ENCODE measurements around the gene RHNO1. TPM values are rescaled to one million over a fixed set of nuclear protein-coding genes. Genes with fewer than 3 reads are reported as not detected.

The RHNO1 gene
- total RNA-seq, 3 donors from 2014 or later (not counting 1 experiment from before 2014, with no cell fraction given), result 9.2 to 13.6 (median 9.4) TPM

GRCh38 chr12:2890388-2891239 is 13.6 kb downstream of the RHNO1 start, which contains the start of gene TULP3:
TULP3 (plus strand) TSS chr12:2890891; CDS start chr12:2890948, 57 bp downstream.
- under 1% methylated on average over 83 of the region's 83 CpGs for WGBS (ENCODE audit: insufficient coverage)
- DNase-seq, result peak; percentile 98 to 99
- Mint-ChIP-seq H3K9me3 (no peaks in the 10 kb centered on the region), H3K36me3 (no peaks in the 10 kb centered on the region), H3K27me3 (ENCODE audit: low read depth in 2 of 2) (no peaks in the 10 kb centered on the region), H3K4me1 (peaks cover 16 to 24% of the 10 kb centered on the region in 2 donors), H3K4me3 (peak within 1 kb of the TSS; percentile 94), H3K27ac (peak within 1 kb of the TSS; percentile 89 to 95)
- peak within 1 kb of the TSS; percentile 80 for H3K4me3 ChIP-seq (ENCODE audit: low read length)
- peak; percentile 95 to 99 (median 96) for ATAC-seq
- no peaks in the 10 kb centered on the region for H3K27me3 ChIP-seq (ENCODE audit: control insufficient read depth, insufficient read depth, low read length)
- peaks cover 3% of the 10 kb centered on the region for H3K36me3 ChIP-seq (ENCODE audit: control insufficient read depth, insufficient read depth, low read length)
- H3K4me1 ChIP-seq (ENCODE audit: control insufficient read depth, insufficient read depth, low read length), result peaks cover 17% of the 10 kb centered on the region
- peak within 1 kb of the TSS; percentile 77 for H3K27ac ChIP-seq (ENCODE audit: low read length)
- intact Hi-C loops (cut with micrococcal nuclease), result loop anchor here (1.0 to 2.0 kb wide), 3 partner anchors 14 to 200 kb away; partner anchors contain the start of genes FOXM1, ITFG2 and RHNO1
- no peaks in the 10 kb centered on the region for H3K9me3 ChIP-seq (ENCODE audit: control insufficient read depth, insufficient read depth, low read length)
- TF ChIP-seq, protein P1, sequence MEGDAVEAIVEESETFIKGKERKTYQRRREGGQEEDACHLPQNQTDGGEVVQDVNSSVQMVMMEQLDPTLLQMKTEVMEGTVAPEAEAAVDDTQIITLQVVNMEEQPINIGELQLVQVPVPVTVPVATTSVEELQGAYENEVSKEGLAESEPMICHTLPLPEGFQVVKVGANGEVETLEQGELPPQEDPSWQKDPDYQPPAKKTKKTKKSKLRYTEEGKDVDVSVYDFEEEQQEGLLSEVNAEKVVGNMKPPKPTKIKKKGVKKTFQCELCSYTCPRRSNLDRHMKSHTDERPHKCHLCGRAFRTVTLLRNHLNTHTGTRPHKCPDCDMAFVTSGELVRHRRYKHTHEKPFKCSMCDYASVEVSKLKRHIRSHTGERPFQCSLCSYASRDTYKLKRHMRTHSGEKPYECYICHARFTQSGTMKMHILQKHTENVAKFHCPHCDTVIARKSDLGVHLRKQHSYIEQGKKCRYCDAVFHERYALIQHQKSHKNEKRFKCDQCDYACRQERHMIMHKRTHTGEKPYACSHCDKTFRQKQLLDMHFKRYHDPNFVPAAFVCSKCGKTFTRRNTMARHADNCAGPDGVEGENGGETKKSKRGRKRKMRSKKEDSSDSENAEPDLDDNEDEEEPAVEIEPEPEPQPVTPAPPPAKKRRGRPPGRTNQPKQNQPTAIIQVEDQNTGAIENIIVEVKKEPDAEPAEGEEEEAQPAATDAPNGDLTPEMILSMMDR (IDR thresholded peaks at IDR 0.05), result no peak

- ATAC-seq, result peak; percentile 14 to 24 (median 18)
- Histone ChIP-seq H3K9me3 (ENCODE audit: control insufficient read depth, insufficient read depth, low read length) (no peaks in the 10 kb centered on the region), H3K27me3 (ENCODE audit: control insufficient read depth, insufficient read depth, low read length) (no peaks in the 10 kb centered on the region), H3K36me3 (ENCODE audit: control insufficient read depth, insufficient read depth, low read length) (peaks cover 3% of the 10 kb centered on the region), H3K4me3 (ENCODE audit: low read length) (peak overlapping the region; percentile 80), H3K27ac (ENCODE audit: low read length) (peak overlapping the region; percentile 77), H3K4me1 (ENCODE audit: control insufficient read depth, insufficient read depth, low read length) (peaks cover 17% of the 10 kb centered on the region)
- intact Hi-C loops (cut with micrococcal nuclease), result loop anchor here (2.0 kb wide), 2 partner anchors 15 to 201 kb away; partner anchors contain the start of genes FOXM1 and RHNO1
- H3K36me3 Mint-ChIP-seq, result no peaks in the 10 kb centered on the region
- peak in 1 of 2 donors; percentile 52 for DNase-seq
- H3K9me3 Mint-ChIP-seq, result no peaks in the 10 kb centered on the region
- peak overlapping the region; percentile 94 for H3K4me3 Mint-ChIP-seq
- H3K4me1 Mint-ChIP-seq, result peaks cover 16 to 24% of the 10 kb centered on the region in 2 donors
- TF ChIP-seq, protein P1 (IDR thresholded peaks at IDR 0.05), result no peak
- H3K27ac Mint-ChIP-seq, result peak overlapping the region; percentile 89 to 95
- H3K27me3 Mint-ChIP-seq (ENCODE audit: low read depth in 2 of 2), result no peaks in the 10 kb centered on the region
- 28% methylated on average over 39 of the region's 42 CpGs for WGBS (ENCODE audit: insufficient coverage)
Observed at GRCh38 chr12:2891240-2892053, 14.4 kb downstream of the RHNO1 start.

GRCh38 chr12:2892246-2892645 is 15.2 kb downstream of the RHNO1 start:
- Mint-ChIP-seq H3K4me3 (peak overlapping the region; percentile 94), H3K27ac (peak overlapping the region in 1 of 2 donors; percentile 89), H3K9me3 (no peaks in the 10 kb centered on the region), H3K4me1 (peaks cover 16 to 24% of the 10 kb centered on the region in 2 donors), H3K27me3 (ENCODE audit: low read depth in 2 of 2) (no peaks in the 10 kb centered on the region), H3K36me3 (no peaks in the 10 kb centered on the region)
- H3K9me3 ChIP-seq (ENCODE audit: control insufficient read depth, insufficient read depth, low read length), result no peaks in the 10 kb centered on the region
- DNase-seq (no peak), ATAC-seq (no peak)
- no peaks in the 10 kb centered on the region for H3K27me3 ChIP-seq (ENCODE audit: control insufficient read depth, insufficient read depth, low read length)
- intact Hi-C loops (cut with micrococcal nuclease), result no loop called here
- H3K4me1 ChIP-seq (ENCODE audit: control insufficient read depth, insufficient read depth, low read length), result peaks cover 17% of the 10 kb centered on the region
- TF ChIP-seq, protein P1 (IDR thresholded peaks at IDR 0.05), result no peak
- no peak overlapping the region for H3K4me3 ChIP-seq (ENCODE audit: low read length)
- H3K27ac ChIP-seq (ENCODE audit: low read length), result no peak overlapping the region
- WGBS (ENCODE audit: insufficient coverage), result 92% methylated on average over 12 of the region's 12 CpGs
- H3K36me3 ChIP-seq (ENCODE audit: control insufficient read depth, insufficient read depth, low read length), result peaks cover 3% of the 10 kb centered on the region

Measured in natural killer cell (primary cell).